Lung (tissue), 12 donors: ENCODE measurements around the gene MAP3K14. TPM values are rescaled to one million over a fixed set of nuclear protein-coding genes. Genes with fewer than 3 reads are reported as not detected.

Experiments
- ATAC-seq: fragments of 200-7000 bp; cut with Tn5 transposase; one replicate; pipeline ENCODE4 v1.9.1; 2020; ENCODE audit warnings: moderate number of reproducible peaks; ENCODE audit not compliant: insufficient read depth, low FRiP score
- DNase-seq, 3 donors: peaks; one replicate each; pipeline ENCODE4 v3.0.0-alpha.2; 2013 to 2017
- H3K27ac ChIP-seq, 2 donors: one replicate each; pipeline ENCODE4 v1.5.1; 2013; ENCODE audit warnings: mild to moderate bottlenecking in 2 of 2, moderate library complexity in 2 of 2, control low read depth in 1 of 2, inconsistent platforms in 1 of 2, low read depth in 1 of 2, low read length in 1 of 2
- H3K27me3 ChIP-seq, 3 donors: one replicate each; pipeline ENCODE4 v1.5.1; 2013; ENCODE audit warnings: low read length in 2 of 3; ENCODE audit not compliant: control insufficient read depth in 3 of 3, insufficient read depth in 3 of 3
- H3K36me3 ChIP-seq, 4 donors: one replicate each; pipeline ENCODE4 v1.5.1; 2013; ENCODE audit warnings: low read length in 4 of 4, mild to moderate bottlenecking in 1 of 4, moderate library complexity in 1 of 4; ENCODE audit not compliant: control insufficient read depth in 4 of 4, insufficient read depth in 4 of 4
- H3K4me1 ChIP-seq, 5 donors: one replicate each; pipeline ENCODE4 v1.5.1; 2013; ENCODE audit warnings: low read length in 5 of 5, mild to moderate bottlenecking in 2 of 5, moderate library complexity in 1 of 5; ENCODE audit not compliant: control insufficient read depth in 5 of 5, insufficient read depth in 5 of 5
- H3K4me3 ChIP-seq: one replicate; pipeline ENCODE4 v1.5.1; 2013; ENCODE audit warnings: mild to moderate bottlenecking, control low read depth, moderate library complexity
- H3K9ac ChIP-seq, 2 donors: one replicate each; pipeline ENCODE4 v1.5.1; 2013; ENCODE audit warnings: low read length in 2 of 2, control low read depth in 1 of 2; ENCODE audit not compliant: insufficient read depth in 1 of 2
- H3K9me3 ChIP-seq, 4 donors: one replicate each; pipeline ENCODE4 v1.5.1; 2013; ENCODE audit warnings: low read length in 3 of 4, mild to moderate bottlenecking in 1 of 4, moderate library complexity in 1 of 4; ENCODE audit not compliant: control insufficient read depth in 4 of 4, insufficient read depth in 3 of 4
- CTCF ChIP-seq: IDR thresholded peaks from 2 replicates; pipeline ENCODE4 v1.5.1; 2012; ENCODE audit warnings: mild to moderate bottlenecking; ENCODE audit errors: control extremely low read depth, extremely low read depth
- WGBS, 2 donors: extraction: QIAGEN DNeasy Blood & Tissue Kit; methylation state at CpG; one replicate each; pipeline ENCODE4 v1.1.7; 2013; 5-methylcytosine and 5-hydroxymethylcytosine counted together
- polyA plus RNA-seq, 2 donors: library from polyadenylated mRNA; stranded (reverse); fragments of 200-250 nt; gene quantifications; one replicate each; pipeline ENCODE4 v1.2.1, GENCODE V29; 2013
- total RNA-seq, 2 donors: library from RNA; depleted of rRNA in 1 of 2; stranded (reverse); fragments of >200 nt in 1 of 2; gene quantifications; one replicate each; pipeline ENCODE4 v1.2.1, GENCODE V29; 2014 to 2021
- donor health status: control.
- donor health status: control.
- donor health status: Bipolar disorder and iron deficiency.
- donor health status: healthy.
- donor health status: DM: yes; HTN: yes; CAD: no.

The MAP3K14 gene
- total and polyA plus RNA-seq, 4 donors: 5.9 to 13.5 (median 7.8) TPM

GRCh38 chr17:45308840-45309239 lies 8.0 kb downstream of the MAP3K14 start:
- H3K27ac ChIP-seq: peak overlapping the region in 1 of 2 donors; percentile 19
- no peaks in the 10 kb centered on the region for H3K27me3 ChIP-seq
- no peak for TF ChIP-seq CTCF
- ATAC-seq (no peak), DNase-seq (no peak)
- WGBS, 2 donors: 96 to 99% methylated on average over 5 of the region's 5 CpGs
- H3K4me3 ChIP-seq: no peak overlapping the region
- H3K9me3 ChIP-seq: peaks cover 0 to 2% (median 0%) of the 10 kb centered on the region in 4 donors
- H3K36me3 ChIP-seq: peaks cover 0 to 5% (median 1%) of the 10 kb centered on the region in 4 donors
- peaks cover 25 to 53% (median 39%) of the 10 kb centered on the region in 5 donors for H3K4me1 ChIP-seq
- no peak overlapping the region for H3K9ac ChIP-seq

GRCh38 chr17:45308016-45308365 lies 8.8 kb downstream of the MAP3K14 start:
- TF ChIP-seq CTCF: no peak
- 54 to 61% methylated on average over 6 of the region's 6 CpGs for WGBS, 2 donors
- DNase-seq (no peak), ATAC-seq (no peak)
- H3K27ac ChIP-seq: peak overlapping the region; percentile 54 to 65
- H3K9ac ChIP-seq: no peak overlapping the region
- peaks cover 0 to 5% (median 1%) of the 10 kb centered on the region in 4 donors for H3K36me3 ChIP-seq
- H3K4me1 ChIP-seq: peaks cover 25 to 53% (median 38%) of the 10 kb centered on the region in 5 donors
- no peaks in the 10 kb centered on the region for H3K27me3 ChIP-seq
- H3K4me3 ChIP-seq: no peak overlapping the region
- peaks cover 0 to 2% (median 0%) of the 10 kb centered on the region in 4 donors for H3K9me3 ChIP-seq

- DNase-seq (no peak), ATAC-seq (peak; percentile 24)
- H3K4me3 ChIP-seq: no peak overlapping the region
- peak overlapping the region; percentile 54 to 65 for H3K27ac ChIP-seq
- 25 to 30% methylated on average over 9 of the region's 9 CpGs for whole genome bisulfite sequencing, 2 donors
- peaks cover 22 to 49% (median 34%) of the 10 kb centered on the region in 5 donors for H3K4me1 ChIP-seq
- H3K36me3 ChIP-seq: peaks cover 0 to 5% (median 1%) of the 10 kb centered on the region in 4 donors
- no peaks in the 10 kb centered on the region for H3K27me3 ChIP-seq
- peaks cover 0 to 2% (median 0%) of the 10 kb centered on the region in 4 donors for H3K9me3 ChIP-seq
- no peak overlapping the region for H3K9ac ChIP-seq
- TF ChIP-seq CTCF: no peak
Observed at GRCh38 chr17:45307290-45308015, 9.4 kb downstream of the MAP3K14 start.
